ENCODE data around the gene NUMB.
"Not testable (repeated sequence)": the region's sequence is repeated elsewhere in the genome, so short reads cannot be mapped to it uniquely, and the experiment has no call there.

Gene NUMB

DNA sequence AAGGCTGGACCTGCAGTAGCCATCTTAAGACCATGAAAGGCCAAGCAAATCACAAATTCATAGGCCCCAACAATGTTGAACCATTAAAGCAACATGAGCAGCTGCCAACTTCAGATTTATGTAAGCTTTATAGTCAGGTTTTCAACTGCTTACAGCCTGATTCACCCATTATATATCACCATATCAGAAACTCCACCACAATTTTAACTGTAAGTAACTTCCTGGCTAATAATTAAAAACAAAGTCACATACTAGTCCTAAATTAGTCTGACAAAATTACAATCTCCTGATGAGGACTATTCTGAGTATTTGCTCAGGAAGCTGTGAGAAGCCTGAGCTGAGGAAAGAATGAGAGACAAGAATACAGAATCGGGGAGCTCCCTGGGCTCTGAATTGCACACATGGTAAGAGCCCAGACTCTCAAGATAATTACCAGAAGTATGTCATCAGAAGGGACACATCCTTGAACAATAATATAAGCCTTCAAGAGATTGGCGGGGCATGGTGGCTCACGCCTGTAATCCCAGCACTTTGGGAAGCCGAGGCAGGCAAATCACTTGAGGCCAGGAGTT is 55.1 kb downstream of the NUMB start:
- DNase-seq (ENCODE audit: low read depth), result no peak
- TF ChIP-seq, protein P1, sequence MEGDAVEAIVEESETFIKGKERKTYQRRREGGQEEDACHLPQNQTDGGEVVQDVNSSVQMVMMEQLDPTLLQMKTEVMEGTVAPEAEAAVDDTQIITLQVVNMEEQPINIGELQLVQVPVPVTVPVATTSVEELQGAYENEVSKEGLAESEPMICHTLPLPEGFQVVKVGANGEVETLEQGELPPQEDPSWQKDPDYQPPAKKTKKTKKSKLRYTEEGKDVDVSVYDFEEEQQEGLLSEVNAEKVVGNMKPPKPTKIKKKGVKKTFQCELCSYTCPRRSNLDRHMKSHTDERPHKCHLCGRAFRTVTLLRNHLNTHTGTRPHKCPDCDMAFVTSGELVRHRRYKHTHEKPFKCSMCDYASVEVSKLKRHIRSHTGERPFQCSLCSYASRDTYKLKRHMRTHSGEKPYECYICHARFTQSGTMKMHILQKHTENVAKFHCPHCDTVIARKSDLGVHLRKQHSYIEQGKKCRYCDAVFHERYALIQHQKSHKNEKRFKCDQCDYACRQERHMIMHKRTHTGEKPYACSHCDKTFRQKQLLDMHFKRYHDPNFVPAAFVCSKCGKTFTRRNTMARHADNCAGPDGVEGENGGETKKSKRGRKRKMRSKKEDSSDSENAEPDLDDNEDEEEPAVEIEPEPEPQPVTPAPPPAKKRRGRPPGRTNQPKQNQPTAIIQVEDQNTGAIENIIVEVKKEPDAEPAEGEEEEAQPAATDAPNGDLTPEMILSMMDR (IDR thresholded peaks at IDR 0.05; ENCODE audit: low read depth, low read length, missing control alignments), result no peak
- in situ Hi-C loops (cut with HindIII; ENCODE audit: low sequenced_read_pairs), result no loop called here
- H3K4me3 ChIP-seq (ENCODE audit: low read depth, low read length), result no peak overlapping the region

DNA sequence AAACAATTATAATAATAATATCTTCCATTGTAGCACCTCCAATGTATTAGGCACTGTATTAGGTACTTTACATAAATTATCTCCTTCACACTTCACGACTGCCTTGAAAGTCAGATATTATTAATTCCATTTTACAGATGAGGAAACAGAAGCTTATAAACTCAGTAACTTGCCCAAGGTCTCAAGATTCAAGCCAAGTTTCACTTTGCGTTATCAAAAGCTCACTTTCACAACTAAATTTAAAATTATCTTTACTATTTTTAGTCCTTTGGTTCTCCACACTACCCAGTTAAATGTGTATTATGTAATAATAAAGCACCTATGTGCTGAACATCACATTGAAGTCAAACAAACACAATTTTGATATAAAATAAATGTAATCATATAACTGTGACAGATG is 55.8 kb downstream of the NUMB start:
- in situ Hi-C loops (cut with HindIII; ENCODE audit: low sequenced_read_pairs), result no loop called here
- TF ChIP-seq, protein P1 (IDR thresholded peaks at IDR 0.05; ENCODE audit: low read depth, low read length, missing control alignments), result no peak
- H3K4me3 ChIP-seq (ENCODE audit: low read depth, low read length), result no peak overlapping the region
- no peak for DNase-seq (ENCODE audit: low read depth)

DNA sequence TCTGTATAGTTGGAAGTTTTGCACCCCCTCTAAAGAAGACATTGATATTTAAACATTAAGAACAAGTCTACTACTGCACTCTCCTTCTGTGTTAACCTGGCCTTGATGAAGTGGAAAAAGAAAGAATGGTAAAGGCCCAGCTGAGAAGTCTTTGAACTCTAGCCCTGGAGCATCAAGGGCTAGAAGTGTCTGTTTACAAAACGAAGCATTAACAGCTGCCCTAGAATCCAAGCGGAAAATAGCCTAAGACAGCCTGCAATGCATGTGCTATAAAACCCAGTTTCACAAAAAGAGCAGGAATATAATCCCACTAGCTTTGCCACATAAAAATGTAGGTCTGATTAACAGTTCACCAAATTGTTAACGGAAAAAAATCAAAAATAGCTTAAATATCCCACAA is 60.5 kb downstream of the NUMB start:
- in situ Hi-C loops (cut with HindIII; ENCODE audit: low sequenced_read_pairs), result no loop called here
- TF ChIP-seq, protein P1 (IDR thresholded peaks at IDR 0.05; ENCODE audit: low read depth, low read length, missing control alignments), result no peak
- no peak for DNase-seq (ENCODE audit: low read depth)
- no peak overlapping the region for H3K4me3 ChIP-seq (ENCODE audit: low read depth, low read length)

DNA sequence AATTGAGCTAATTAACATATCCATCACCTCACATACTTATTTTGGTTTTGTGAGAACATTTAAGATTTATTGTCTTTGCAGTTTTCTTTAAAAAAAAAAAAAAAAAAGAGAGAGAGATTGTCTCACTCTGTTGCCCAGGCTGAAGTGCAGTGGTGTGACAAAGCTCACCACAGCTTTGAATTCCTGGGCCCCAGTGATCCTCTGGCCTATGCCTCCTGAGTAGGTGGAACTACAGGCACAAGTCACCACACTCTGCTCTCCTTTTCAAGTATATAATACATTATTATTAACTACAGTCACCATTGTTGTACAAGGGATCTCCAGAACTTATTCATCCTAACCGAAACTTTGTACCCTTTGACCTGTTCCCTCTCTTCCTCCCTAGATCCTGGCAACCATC is 64.0 kb downstream of the NUMB start:
- TF ChIP-seq, protein P1 (IDR thresholded peaks at IDR 0.05; ENCODE audit: low read depth, low read length, missing control alignments), result no peak
- no peak for DNase-seq (ENCODE audit: low read depth)
- in situ Hi-C loops (cut with HindIII; ENCODE audit: low sequenced_read_pairs), result loop anchor here (5.0 kb wide), 1 partner anchor 52 kb away; no protein-coding TSS in a partner anchor
- H3K4me3 ChIP-seq (ENCODE audit: low read depth, low read length), result no peak overlapping the region

DNA sequence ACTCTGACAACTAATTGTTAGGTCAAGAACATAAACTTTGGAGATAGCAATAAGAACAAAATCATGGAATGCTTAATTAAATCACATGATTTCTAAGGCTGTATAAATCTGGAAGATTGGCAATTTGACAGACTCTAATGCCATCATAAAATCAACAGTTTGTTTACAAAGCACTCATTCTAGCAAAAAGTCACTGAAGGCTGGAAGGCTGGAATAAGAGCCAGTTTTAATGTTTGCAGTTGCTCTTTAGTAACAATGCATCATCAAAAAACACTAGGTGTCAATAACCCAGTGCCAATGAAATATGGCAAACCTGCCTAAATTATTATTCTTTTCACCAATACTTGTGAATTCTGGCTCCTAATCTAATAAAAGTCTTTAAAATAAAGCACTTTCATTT is 65.0 kb downstream of the NUMB start:
- TF ChIP-seq, protein P1 (IDR thresholded peaks at IDR 0.05; ENCODE audit: low read depth, low read length, missing control alignments), result no peak
- no peak overlapping the region for H3K4me3 ChIP-seq (ENCODE audit: low read depth, low read length)
- in situ Hi-C loops (cut with HindIII; ENCODE audit: low sequenced_read_pairs), result loop anchor here (5.0 kb wide), 1 partner anchor 51 kb away; no protein-coding TSS in a partner anchor
- DNase-seq (ENCODE audit: low read depth), result no peak

DNA sequence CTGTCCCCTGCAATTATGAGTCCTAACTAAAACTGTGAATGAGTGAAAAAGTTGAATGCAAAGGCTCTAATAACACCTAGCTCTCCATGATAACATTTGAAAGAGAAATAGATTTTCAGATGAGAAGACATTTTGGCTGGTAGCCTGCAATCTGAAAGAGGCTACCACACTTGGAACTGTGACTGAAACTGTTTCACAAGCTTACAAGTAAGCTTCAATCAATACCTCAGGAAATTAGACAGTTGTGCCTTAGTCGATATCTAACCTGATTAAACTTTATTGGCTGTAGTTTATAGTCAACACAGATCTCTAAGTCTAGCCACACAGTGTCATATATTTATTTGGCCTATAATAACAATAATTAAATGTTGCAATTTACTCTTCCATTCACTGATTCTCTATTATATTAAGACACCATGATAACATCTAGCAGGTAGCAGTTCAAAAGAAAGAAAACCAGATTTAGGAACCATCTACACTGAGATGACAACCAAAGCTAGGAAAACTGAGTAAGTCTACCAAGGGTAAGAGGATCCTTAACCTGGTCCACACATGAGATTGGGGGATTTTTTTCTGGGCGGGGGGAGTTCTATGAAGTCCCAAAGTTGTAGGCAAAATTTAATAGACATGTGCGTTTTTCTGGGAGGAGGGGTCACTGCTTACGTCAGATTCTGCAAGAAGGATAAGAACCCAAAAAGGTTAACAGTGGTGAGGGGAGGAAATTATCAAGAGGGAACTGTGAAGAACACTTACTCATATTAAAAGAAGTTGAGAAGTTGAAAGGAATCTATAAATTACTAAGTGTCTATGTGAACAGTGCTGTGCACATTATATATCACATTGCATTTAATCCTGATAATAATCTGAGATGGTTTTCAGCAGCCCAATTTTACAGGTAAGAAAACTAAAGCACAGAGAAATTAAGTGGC is 65.8 kb downstream of the NUMB start:
- in situ Hi-C loops (cut with HindIII; ENCODE audit: low sequenced_read_pairs), result loop anchor here (5.0 kb wide), 1 partner anchor 50 kb away; no protein-coding TSS in a partner anchor
- no peak for DNase-seq (ENCODE audit: low read depth)
- TF ChIP-seq, protein P1 (IDR thresholded peaks at IDR 0.05; ENCODE audit: low read depth, low read length, missing control alignments), result no peak
- H3K4me3 ChIP-seq (ENCODE audit: low read depth, low read length), result no peak overlapping the region

DNA sequence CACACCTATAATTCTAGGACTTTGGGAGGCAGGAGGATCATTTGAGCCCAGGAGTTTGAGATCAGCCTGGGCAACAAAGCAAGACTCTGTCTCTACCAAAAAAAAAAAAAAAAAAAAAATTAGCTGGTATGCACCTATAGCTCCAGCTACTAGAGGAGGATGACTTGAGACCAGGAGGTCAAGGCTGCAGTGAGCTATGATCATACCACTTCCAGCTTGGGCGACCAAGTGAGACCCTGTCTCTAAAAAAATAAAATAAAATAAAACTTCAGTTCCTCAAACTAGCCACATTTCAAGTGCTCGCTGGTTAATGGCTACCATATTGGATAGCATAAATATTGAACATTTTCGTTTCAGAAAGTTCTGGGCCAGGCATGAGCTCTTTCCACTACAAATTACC is 70.5 kb downstream of the NUMB start:
- DNase-seq (ENCODE audit: low read depth); in situ Hi-C loops (cut with HindIII; ENCODE audit: low sequenced_read_pairs); H3K4me3 ChIP-seq (ENCODE audit: low read depth, low read length): not testable (repeated sequence)

Data from astrocyte of the cerebellum (primary cell).